ENCODE data around the gene TAF1B.

- no peak for TF ChIP-seq POLR2A (IDR thresholded peaks at IDR 0.05)
- no peak for TF ChIP-seq CTCF (IDR thresholded peaks at IDR 0.05)
Measured at GRCh38 chr2:9812945-9813311, 30.3 kb upstream of the TAF1B start.
